ENCODE measurements around the gene HSD17B8.

GRCh38 chr6:33197431-33198048 lies 6.9 kb upstream of the HSD17B8 start:
- TF ChIP-seq GATA3 (IDR thresholded peaks at IDR 0.05; ENCODE audit: low read depth, low read length) (no peak), GATA2 (IDR thresholded peaks at IDR 0.05; ENCODE audit: low read depth, low read length) (no peak)

All from SH-SY5Y (cell line).